ENCODE results near the gene TUBB2B.

DNA sequence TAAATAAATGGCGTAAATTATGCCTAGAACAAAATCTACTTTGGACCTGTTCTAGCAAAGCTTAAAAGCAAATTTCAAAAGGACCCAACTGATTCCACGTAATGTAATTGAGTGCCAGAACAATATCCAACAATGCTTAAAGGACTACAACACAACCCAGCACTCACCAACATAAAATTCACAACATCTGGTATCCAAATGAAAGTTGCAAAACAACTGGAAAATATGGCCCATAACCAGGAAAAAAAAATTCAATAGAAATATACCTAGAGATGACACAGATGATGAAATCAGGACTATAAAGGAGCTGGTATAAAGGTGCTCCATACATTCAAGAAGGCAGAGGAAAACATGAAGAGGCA lies 14.1 kb downstream of the TUBB2B start:
- TF ChIP-seq, protein P1, sequence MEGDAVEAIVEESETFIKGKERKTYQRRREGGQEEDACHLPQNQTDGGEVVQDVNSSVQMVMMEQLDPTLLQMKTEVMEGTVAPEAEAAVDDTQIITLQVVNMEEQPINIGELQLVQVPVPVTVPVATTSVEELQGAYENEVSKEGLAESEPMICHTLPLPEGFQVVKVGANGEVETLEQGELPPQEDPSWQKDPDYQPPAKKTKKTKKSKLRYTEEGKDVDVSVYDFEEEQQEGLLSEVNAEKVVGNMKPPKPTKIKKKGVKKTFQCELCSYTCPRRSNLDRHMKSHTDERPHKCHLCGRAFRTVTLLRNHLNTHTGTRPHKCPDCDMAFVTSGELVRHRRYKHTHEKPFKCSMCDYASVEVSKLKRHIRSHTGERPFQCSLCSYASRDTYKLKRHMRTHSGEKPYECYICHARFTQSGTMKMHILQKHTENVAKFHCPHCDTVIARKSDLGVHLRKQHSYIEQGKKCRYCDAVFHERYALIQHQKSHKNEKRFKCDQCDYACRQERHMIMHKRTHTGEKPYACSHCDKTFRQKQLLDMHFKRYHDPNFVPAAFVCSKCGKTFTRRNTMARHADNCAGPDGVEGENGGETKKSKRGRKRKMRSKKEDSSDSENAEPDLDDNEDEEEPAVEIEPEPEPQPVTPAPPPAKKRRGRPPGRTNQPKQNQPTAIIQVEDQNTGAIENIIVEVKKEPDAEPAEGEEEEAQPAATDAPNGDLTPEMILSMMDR (IDR thresholded peaks at IDR 0.05) = no peak
- no peak for TF ChIP-seq EZH2 (IDR thresholded peaks at IDR 0.05; ENCODE audit: borderline replicate concordance, insufficient read depth, low read depth, low read length, poor library complexity, severe bottlenecking)
